Testis (tissue), 2 donors: ENCODE measurements around the gene SYT15B.
"Not testable (repeated sequence)": the region's sequence is repeated elsewhere in the genome, so short reads cannot be mapped to it uniquely, and the experiment has no call there.

ENCODE experiments used
- CTCF ChIP-seq, 3 experiments: fragments of 450-650 bp in 2 of 3; fragments of 200-600 bp in 1 of 3; sonication (generic) in 1 of 3; IDR thresholded peaks; one replicate each; pipeline ENCODE4 v1.5.1; 2016 to 2019; ENCODE audit warnings: antibody characterized with exemption in 3 of 3, mild to moderate bottlenecking in 2 of 3, moderate library complexity in 1 of 3
- POLR2A ChIP-seq: fragments of 450-650 bp; IDR thresholded peaks from one replicate; pipeline ENCODE4 v1.6.1; 2017; ENCODE audit warnings: antibody characterized with exemption, mild to moderate bottlenecking, moderate library complexity

GRCh38 chr10:47725047-47725446 lies 38.3 kb downstream of the SYT15B start:
- TF ChIP-seq CTCF (IDR thresholded peaks at IDR 0.05); POLR2A: not testable (repeated sequence)
